ENCODE data around the gene F7.

DNA sequence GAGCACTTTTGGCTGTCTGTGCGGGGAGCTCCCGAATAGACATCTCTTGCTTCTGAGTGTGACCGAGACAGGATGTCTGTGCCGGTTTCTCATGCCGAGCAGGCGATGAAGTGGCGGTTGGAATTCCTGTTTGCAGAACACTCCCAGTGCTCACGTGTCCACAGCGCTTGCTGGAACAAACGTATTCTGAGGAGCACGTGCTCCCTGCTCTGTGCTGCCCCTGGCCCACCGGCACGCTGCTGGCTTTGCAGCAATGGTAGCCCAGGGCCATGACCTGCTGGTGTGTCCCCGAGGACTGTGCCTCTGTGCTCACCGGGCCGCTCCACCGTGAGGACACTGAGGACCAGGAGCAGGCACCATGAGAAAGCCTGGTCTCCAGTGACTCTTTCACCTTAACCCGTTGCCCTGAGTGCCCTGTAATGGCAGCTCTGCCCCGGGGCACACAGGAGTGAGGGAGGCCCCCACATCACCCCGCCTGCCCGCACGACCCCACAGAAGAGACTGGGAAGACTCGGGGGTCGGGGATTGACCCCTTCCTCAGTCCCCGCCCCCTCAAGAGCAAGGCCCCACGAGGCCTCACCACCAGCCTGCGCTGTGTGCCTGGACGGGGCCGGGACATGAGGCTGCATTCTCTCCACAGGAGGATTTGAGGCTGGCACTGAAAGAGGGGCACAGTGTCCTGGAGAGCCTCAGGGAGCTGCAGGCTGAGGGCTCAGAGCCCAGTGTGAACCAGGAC lies 40.0 kb upstream of the F7 start:
- TF ChIP-seq, protein P1, sequence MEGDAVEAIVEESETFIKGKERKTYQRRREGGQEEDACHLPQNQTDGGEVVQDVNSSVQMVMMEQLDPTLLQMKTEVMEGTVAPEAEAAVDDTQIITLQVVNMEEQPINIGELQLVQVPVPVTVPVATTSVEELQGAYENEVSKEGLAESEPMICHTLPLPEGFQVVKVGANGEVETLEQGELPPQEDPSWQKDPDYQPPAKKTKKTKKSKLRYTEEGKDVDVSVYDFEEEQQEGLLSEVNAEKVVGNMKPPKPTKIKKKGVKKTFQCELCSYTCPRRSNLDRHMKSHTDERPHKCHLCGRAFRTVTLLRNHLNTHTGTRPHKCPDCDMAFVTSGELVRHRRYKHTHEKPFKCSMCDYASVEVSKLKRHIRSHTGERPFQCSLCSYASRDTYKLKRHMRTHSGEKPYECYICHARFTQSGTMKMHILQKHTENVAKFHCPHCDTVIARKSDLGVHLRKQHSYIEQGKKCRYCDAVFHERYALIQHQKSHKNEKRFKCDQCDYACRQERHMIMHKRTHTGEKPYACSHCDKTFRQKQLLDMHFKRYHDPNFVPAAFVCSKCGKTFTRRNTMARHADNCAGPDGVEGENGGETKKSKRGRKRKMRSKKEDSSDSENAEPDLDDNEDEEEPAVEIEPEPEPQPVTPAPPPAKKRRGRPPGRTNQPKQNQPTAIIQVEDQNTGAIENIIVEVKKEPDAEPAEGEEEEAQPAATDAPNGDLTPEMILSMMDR (IDR thresholded peaks at IDR 0.05): no peak
- TF ChIP-seq POLR2A (IDR thresholded peaks at IDR 0.05) (no peak), POLR2AphosphoS5 (IDR thresholded peaks at IDR 0.05) (no peak)
